H1 (cell line): ENCODE measurements around the gene CASP3. TPM values are rescaled to one million over a fixed set of nuclear protein-coding genes. Genes with fewer than 3 reads are reported as not detected.

ENCODE experiments used
- CTCF ChIA-PET: fragments of 300-600 bp; sonication (Branson Sonifier 250); formaldehyde crosslinking; loops from one replicate; lab custom pipeline; 2021; ENCODE audit not compliant: partially characterized antibody; lab: Charles Lee
- POLR2A ChIA-PET: fragments of 300-600 bp; sonication (Branson Sonifier 250); formaldehyde crosslinking; loops from one replicate; lab custom pipeline; 2021; ENCODE audit warnings: inconsistent platforms; ENCODE audit not compliant: partially characterized antibody; lab: Charles Lee
- DNase-seq, 2 experiments: peaks; one replicate each; pipeline versions ENCODE4 v3.0.0 to v3.0.0-alpha.2; 2010 to 2022; ENCODE audit warnings: low spot score in 2 of 2, low read depth in 1 of 2, mixed read lengths in 1 of 2
- FAIRE-seq: peaks from 2 replicates; lab custom pipeline; 2011; peaks lifted over from hg19 to GRCh38; lab: Jason Lieb, UNC
- H2AFZ ChIP-seq: 2 replicates; pipeline ENCODE4 v1.8.1; 2012; ENCODE audit warnings: low read length, inconsistent platforms
- H2AK5ac ChIP-seq: 2 replicates; pipeline ENCODE4 v1.6.1; 2013; ENCODE audit warnings: low read depth, low read length
- H2BK120ac ChIP-seq: replicated peaks from 2 replicates; pipeline ENCODE3; 2013; ENCODE audit warnings: low read depth, low read length, inconsistent platforms
- H2BK12ac ChIP-seq: 2 replicates; pipeline ENCODE4 v1.6.1; 2013; ENCODE audit warnings: low read depth, low read length
- H2BK15ac ChIP-seq: 2 replicates; pipeline ENCODE4 v1.6.1; 2013; ENCODE audit warnings: low read length
- H2BK20ac ChIP-seq: 2 replicates; pipeline ENCODE4 v1.6.1; 2013; ENCODE audit warnings: low read length
- H2BK5ac ChIP-seq: 2 replicates; pipeline ENCODE4 v1.6.1; 2013; ENCODE audit warnings: low read depth, low read length
- H3K14ac ChIP-seq: 2 replicates; pipeline ENCODE4 v1.6.1; 2013; ENCODE audit warnings: inconsistent platforms; ENCODE audit not compliant: insufficient read length
- H3K18ac ChIP-seq: 2 replicates; pipeline ENCODE4 v1.6.1; 2013; ENCODE audit warnings: low read length; ENCODE audit errors: extremely low read depth
- H3K23ac ChIP-seq: 2 replicates; pipeline ENCODE4 v1.6.1; 2013; ENCODE audit warnings: inconsistent platforms; ENCODE audit not compliant: insufficient read length
- H3K23me2 ChIP-seq: 2 replicates; pipeline ENCODE4 v1.6.1; 2013; ENCODE audit warnings: low read depth, low read length
- H3K27ac ChIP-seq: 2 replicates; pipeline ENCODE4 v1.6.1; 2011; ENCODE audit warnings: low read depth, low read length, inconsistent platforms
- H3K27me3 ChIP-seq, 4 experiments: replicated peaks in 1 of 4; 1 replicate in 1 of 4; 2 replicates in 3 of 4; pipeline versions ENCODE4 v1.6.1 to v1.8.1; 2011 to 2013; ENCODE audit warnings: low read length in 3 of 4, mild to moderate bottlenecking in 3 of 4, inconsistent platforms in 2 of 4, mixed read lengths in 2 of 4, moderate library complexity in 1 of 4; ENCODE audit not compliant: control insufficient read depth in 3 of 4, insufficient read depth in 3 of 4; ENCODE audit errors: extremely low read depth in 1 of 4
- H3K36me3 ChIP-seq, 4 experiments: 2 replicates each; pipeline versions ENCODE4 v1.6.1 to v1.8.1; 2011 to 2013; ENCODE audit warnings: mild to moderate bottlenecking in 4 of 4, low read length in 3 of 4, moderate library complexity in 2 of 4, control low read depth in 1 of 4, inconsistent platforms in 1 of 4; ENCODE audit not compliant: insufficient read depth in 4 of 4, control insufficient read depth in 2 of 4
- H3K4ac ChIP-seq: replicated peaks from 2 replicates; pipeline ENCODE3; 2013; ENCODE audit warnings: low read length, low read depth, mixed read lengths, inconsistent platforms; ENCODE audit not compliant: insufficient read length
- H3K4me1 ChIP-seq, 4 experiments: replicated peaks in 1 of 4; 1 replicate in 1 of 4; 2 replicates in 3 of 4; pipeline versions ENCODE4 v1.6.1 to v1.8.1; 2011 to 2013; ENCODE audit warnings: low read length in 3 of 4, inconsistent platforms in 2 of 4, mixed read lengths in 1 of 4; ENCODE audit not compliant: insufficient read depth in 4 of 4, control insufficient read depth in 3 of 4
- H3K4me2 ChIP-seq, 2 experiments: 2 replicates each; pipeline versions ENCODE4 v1.6.1 to v1.8.1; 2011 to 2013; ENCODE audit warnings: low read depth in 2 of 2, low read length in 2 of 2, control low read depth in 1 of 2, inconsistent platforms in 1 of 2, mild to moderate bottlenecking in 1 of 2; ENCODE audit not compliant: insufficient read depth in 1 of 2
- H3K4me3 ChIP-seq, 4 experiments: fragments of 200-600, 300-600 bp in 1 of 4; sonication (generic), shearing (Covaris generic), sonication (Bioruptor Twin) in 1 of 4; 2 replicates each; pipeline versions ENCODE4 v1.5.1 to v1.8.1; 2011 to 2016; ENCODE audit warnings: low read length in 4 of 4, low read depth in 3 of 4, control low read depth in 2 of 4, inconsistent platforms in 2 of 4, mild to moderate bottlenecking in 2 of 4, mixed read lengths in 1 of 4, moderate library complexity in 1 of 4; ENCODE audit not compliant: insufficient read depth in 2 of 4; ENCODE audit errors: extremely low read depth in 1 of 4
- H3K56ac ChIP-seq: replicated peaks from 2 replicates; pipeline ENCODE3; 2013; ENCODE audit warnings: low read depth, mild to moderate bottlenecking, mixed read lengths, low read length, inconsistent platforms; ENCODE audit not compliant: insufficient read length
- H3K79me1 ChIP-seq: 2 replicates; pipeline ENCODE4 v1.6.1; 2013; ENCODE audit warnings: low read depth, low read length, control low read depth
- H3K79me2 ChIP-seq, 2 experiments: 2 replicates each; pipeline versions ENCODE4 v1.6.1 to v1.8.1; 2012 to 2013; ENCODE audit warnings: low read length in 2 of 2, mild to moderate bottlenecking in 2 of 2, inconsistent platforms in 1 of 2; ENCODE audit not compliant: insufficient read depth in 2 of 2, control insufficient read depth in 1 of 2
- H3K9ac ChIP-seq, 4 experiments: replicated peaks in 1 of 4; 1 replicate in 1 of 4; 2 replicates in 3 of 4; pipeline versions ENCODE4 v1.6.1 to v1.8.1; 2011 to 2013; ENCODE audit warnings: low read depth in 3 of 4, low read length in 3 of 4, control low read depth in 2 of 4, mild to moderate bottlenecking in 2 of 4, moderate library complexity in 2 of 4, inconsistent platforms in 1 of 4; ENCODE audit errors: extremely low read depth in 1 of 4
- H3K9me3 ChIP-seq, 2 experiments: 2 replicates each; pipeline versions ENCODE4 v1.6.1 to v1.8.1; 2012 to 2013; ENCODE audit warnings: mild to moderate bottlenecking in 2 of 2, moderate library complexity in 2 of 2, control low read depth in 1 of 2, inconsistent platforms in 1 of 2, low read depth in 1 of 2, low read length in 1 of 2, mixed read lengths in 1 of 2; ENCODE audit not compliant: insufficient read depth in 2 of 2
- H4K20me1 ChIP-seq, 2 experiments: replicated peaks in 1 of 2; 2 replicates each; pipeline versions ENCODE3 to v1.8.1; 2011 to 2013; ENCODE audit warnings: inconsistent platforms in 2 of 2, low read length in 2 of 2, mild to moderate bottlenecking in 1 of 2; ENCODE audit not compliant: insufficient read depth in 2 of 2, control insufficient read depth in 1 of 2
- H4K5ac ChIP-seq: 2 replicates; pipeline ENCODE4 v1.6.1; 2013; ENCODE audit warnings: low read length, low read depth, mixed read lengths, inconsistent platforms; ENCODE audit not compliant: insufficient read length
- H4K8ac ChIP-seq: 2 replicates; pipeline ENCODE4 v1.8.0; 2013; ENCODE audit warnings: mild to moderate bottlenecking, moderate library complexity, low read length, inconsistent platforms; ENCODE audit not compliant: insufficient read depth; ENCODE audit errors: extremely low read depth
- H4K91ac ChIP-seq: replicated peaks from 2 replicates; pipeline ENCODE3; 2013; ENCODE audit warnings: low read length, mixed read lengths, inconsistent platforms; ENCODE audit not compliant: insufficient read length
- EGR1 ChIP-seq: IDR thresholded peaks from 2 replicates; pipeline ENCODE4 v1.6.1; 2011; ENCODE audit warnings: low read depth, low read length, borderline replicate concordance
- HDAC6 ChIP-seq: IDR thresholded peaks from one replicate; pipeline ENCODE4 v1.7.1; 2012; ENCODE audit warnings: low read depth, mild to moderate bottlenecking, inconsistent platforms, low read length, moderate library complexity
- TAF1 ChIP-seq: IDR thresholded peaks from 2 replicates; pipeline ENCODE4 v1.6.1; 2011; ENCODE audit warnings: mild to moderate bottlenecking, low read depth, low read length
- TBP ChIP-seq: IDR thresholded peaks from 2 replicates; pipeline ENCODE4 v1.6.1; 2011; ENCODE audit warnings: low read depth, low read length, improper control_type of control experiment
- WGBS, 2 experiments: shearing (Covaris generic) in 1 of 2; methylation state at CpG; one replicate each; pipeline versions ENCODE4 v1.1.6 to v1.1.7; 2013 to 2015; ENCODE audit warnings: low lambda C conversion rate in 2 of 2, mixed read lengths in 2 of 2, inconsistent platforms in 1 of 2, low coverage in 1 of 2, missing lambda C conversion rate in 1 of 2; ENCODE audit not compliant: insufficient replicate concordance in 2 of 2, insufficient coverage in 1 of 2, insufficient read length in 1 of 2; ENCODE audit errors: extremely low coverage in 1 of 2, missing lambda C conversion rate in 1 of 2; 5-methylcytosine and 5-hydroxymethylcytosine counted together
- polyA plus RNA-seq, 7 experiments: library from polyadenylated mRNA; depleted of rRNA in 3 of 7; stranded (reverse) in 5 of 7; unstranded in 2 of 7; fragments of >200 nt in 5 of 7; fragments of 200-250 nt in 2 of 7; gene quantifications; 1 replicate in 5 of 7; 2 replicates in 1 of 7; 4 replicates in 1 of 7; pipeline versions ENCODE4 v1.2.1 to v1.2.3, GENCODE V29; 2011 to 2013; ENCODE audit warnings: missing spikeins in 2 of 7, mixed read lengths in 2 of 7
- total RNA-seq: library from RNA; stranded (reverse); fragmentation: NEBNext Ultra II Directional; extraction: Animal tissue kit (Norgen Biotek cat#: 25700); gene quantifications from 2 replicates; pipeline ENCODE4 v1.2.1, GENCODE V29; 2021

Gene CASP3
- total and polyA plus RNA-seq, 2 of the 8 experiments (the other 6 are each of a cell fraction or from before 2014, with no cell fraction given) = 27.8 to 82.5 TPM

DNA sequence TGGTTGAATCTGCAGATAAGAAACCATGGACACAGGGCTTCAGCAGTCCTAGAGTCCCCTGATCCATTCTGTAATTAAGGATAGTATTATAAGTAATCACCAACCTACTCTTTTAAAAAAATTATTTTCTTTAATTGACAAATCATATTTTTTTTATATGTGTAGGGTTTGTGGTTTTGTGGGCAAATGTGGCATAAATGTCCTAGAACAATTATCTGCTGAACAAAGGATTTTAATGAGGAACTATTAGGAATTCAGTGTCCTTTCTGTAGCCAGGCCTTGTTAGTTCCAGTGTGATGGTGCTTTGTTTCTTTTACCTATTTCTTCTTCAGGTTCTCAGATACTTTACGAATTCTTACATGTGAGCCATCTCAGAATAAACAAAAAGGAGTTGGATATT lies 32.7 kb upstream of the CASP3 start:
- Histone ChIP-seq H2BK5ac (no peak overlapping the region), H4K8ac (no peak overlapping the region), H3K27me3 (no peaks in the 10 kb centered on the region), H4K91ac (no peak overlapping the region), H3K36me3 (no peaks in the 10 kb centered on the region; a peak in 1 of 8 replicates), H3K27ac (no peak overlapping the region), H3K9me3 (peaks cover 0 to 7% of the 10 kb centered on the region in 2 experiments; a peak in 2 of 4 replicates), H3K4me3 (no peak overlapping the region), H3K14ac (no peak overlapping the region), H3K4ac (no peak overlapping the region), H4K5ac (no peak overlapping the region), H3K4me1 (no peaks in the 10 kb centered on the region; a peak in 1 of 7 replicates)
- FAIRE-seq = no peak
- DNase-seq = no peak
- TF ChIP-seq EGR1 = no peak
- no peak for TF ChIP-seq HDAC6
- TF ChIP-seq TBP = no peak
- TF ChIP-seq TAF1 = no peak
- TF ChIP-seq, all 59 proteins: peak for 0
- no peak overlapping the region for H3K23ac ChIP-seq
- no peak overlapping the region for H2BK15ac ChIP-seq
- ChIA-PET POLR2A (no interaction called here), CTCF (no interaction called here)
- H3K9ac ChIP-seq = no peak overlapping the region
- no peak overlapping the region for H2BK20ac ChIP-seq
- no peak overlapping the region for H3K18ac ChIP-seq
- H2BK120ac ChIP-seq = no peak overlapping the region
- 93% methylated on average over 1 of the region's 1 CpG; no CpG with 5 or more reads in 1 of the 2 experiments for WGBS, 2 experiments
- H3K4me2 ChIP-seq = no peak overlapping the region
- no peaks in the 10 kb centered on the region for H3K23me2 ChIP-seq
- H2AK5ac ChIP-seq = no peak overlapping the region
- H2BK12ac ChIP-seq = no peak overlapping the region
- no peak overlapping the region for H2AFZ ChIP-seq
- H3K79me1 ChIP-seq = no peaks in the 10 kb centered on the region
- H3K56ac ChIP-seq = no peak overlapping the region
- no peaks in the 10 kb centered on the region for H3K79me2 ChIP-seq
- H4K20me1 ChIP-seq = no peaks in the 10 kb centered on the region
